HepG2 (cell line): ENCODE results near the gene SERTAD3. TPM values are rescaled to one million over a fixed set of nuclear protein-coding genes. Genes with fewer than 3 reads are reported as not detected.

ENCODE experiments used
- FOXA3 ChIP-seq: IDR thresholded peaks from 2 replicates; pipeline ENCODE4 v1.6.1; 2016; ENCODE audit warnings: missing genetic modification reagents, missing compliant biosample characterization
- KDM3A ChIP-seq: IDR thresholded peaks from 2 replicates; pipeline ENCODE4 v1.6.1; 2018; ENCODE audit warnings: low read depth, missing compliant biosample characterization
- MED8 ChIP-seq: sonication (generic); formaldehyde crosslinking; IDR thresholded peaks from 2 replicates; pipeline ENCODE4 v1.8.1; 2023; ENCODE audit warnings: mild to moderate bottlenecking, missing genetic modification reagents; ENCODE audit not compliant: insufficient replicate concordance
- NBN ChIP-seq: fragments of 450-650 bp; conservative IDR thresholded peaks from 2 replicates; pipeline ENCODE4 v1.6.1; 2017
- NR3C1 ChIP-seq: sonication (generic); formaldehyde crosslinking; IDR thresholded peaks from 2 replicates; pipeline ENCODE4 v1.4.0; 2020; ENCODE audit warnings: missing genetic modification reagents
- PATZ1 ChIP-seq: sonication (generic); formaldehyde crosslinking; IDR thresholded peaks from 2 replicates; pipeline ENCODE4 v1.4.0; 2020; ENCODE audit warnings: missing genetic modification reagents
- RAD21 ChIP-seq: fragments of 450-650 bp; formaldehyde crosslinking; IDR thresholded peaks from 2 replicates; pipeline ENCODE4 v1.5.0; 2020; ENCODE audit warnings: mild to moderate bottlenecking
- SAFB2 ChIP-seq: sonication (generic); formaldehyde crosslinking; IDR thresholded peaks from 2 replicates; pipeline ENCODE4 v1.5.1; 2020; ENCODE audit warnings: missing genetic modification reagents, low read depth, mild to moderate bottlenecking, borderline replicate concordance
- SMAD9 ChIP-seq: sonication (generic); formaldehyde crosslinking; IDR thresholded peaks from 2 replicates; pipeline ENCODE4 v1.5.1; 2020; ENCODE audit warnings: mild to moderate bottlenecking, missing genetic modification reagents
- SP140L ChIP-seq: sonication (generic); formaldehyde crosslinking; IDR thresholded peaks from 2 replicates; pipeline ENCODE4 v1.4.0; 2020; ENCODE audit warnings: missing genetic modification reagents, borderline replicate concordance
- SPEN ChIP-seq: sonication (generic); formaldehyde crosslinking; IDR thresholded peaks from 2 replicates; pipeline ENCODE4 v1.5.1; 2020; ENCODE audit warnings: low read depth, mild to moderate bottlenecking, missing genetic modification reagents
- STAT5B ChIP-seq: sonication (generic); formaldehyde crosslinking; IDR thresholded peaks from 2 replicates; pipeline ENCODE4 v1.4.0; 2020; ENCODE audit warnings: missing genetic modification reagents
- TBX2 ChIP-seq: sonication (generic); formaldehyde crosslinking; IDR thresholded peaks from 2 replicates; pipeline ENCODE4 v1.5.0; 2020; ENCODE audit warnings: missing genetic modification reagents, mild to moderate bottlenecking, borderline replicate concordance
- ZBTB7B ChIP-seq: sonication (generic); formaldehyde crosslinking; IDR thresholded peaks from 2 replicates; pipeline ENCODE4 v1.4.0; 2020; ENCODE audit warnings: missing genetic modification reagents
- ZMAT3 ChIP-seq: sonication (generic); formaldehyde crosslinking; conservative IDR thresholded peaks from 2 replicates; pipeline ENCODE4 v1.7.0; 2021; ENCODE audit warnings: missing genetic modification reagents
- ZNF3 ChIP-seq: IDR thresholded peaks from 2 replicates; pipeline ENCODE4 v1.7.0; 2017; ENCODE audit warnings: inconsistent platforms
- ZNF33A ChIP-seq: sonication (generic); formaldehyde crosslinking; IDR thresholded peaks from 2 replicates; pipeline ENCODE4 v1.5.1; 2020; ENCODE audit warnings: missing genetic modification reagents, mild to moderate bottlenecking, moderate library complexity, borderline replicate concordance
- ZNF33B ChIP-seq: sonication (generic); formaldehyde crosslinking; IDR thresholded peaks from 2 replicates; pipeline ENCODE4 v1.5.1; 2020; ENCODE audit warnings: mild to moderate bottlenecking, missing genetic modification reagents
- ZNF564 ChIP-seq: sonication (generic); formaldehyde crosslinking; IDR thresholded peaks from 2 replicates; pipeline ENCODE4 v1.8.1; 2023; ENCODE audit warnings: mild to moderate bottlenecking, missing genetic modification reagents
- ZNF616 ChIP-seq: sonication (generic); formaldehyde crosslinking; IDR thresholded peaks from 2 replicates; pipeline ENCODE4 v1.5.0; 2020; ENCODE audit warnings: low read depth, mild to moderate bottlenecking, missing genetic modification reagents
- ZNF672 ChIP-seq: sonication (generic); formaldehyde crosslinking; IDR thresholded peaks from 2 replicates; pipeline ENCODE4 v1.8.1; 2022; ENCODE audit warnings: missing genetic modification reagents
- ZNF724P ChIP-seq: sonication (generic); formaldehyde crosslinking; IDR thresholded peaks from 2 replicates; pipeline ENCODE4 v1.8.0; 2022; ENCODE audit warnings: missing genetic modification reagents, borderline replicate concordance
- ZNF792 ChIP-seq: IDR thresholded peaks from 2 replicates; pipeline ENCODE4 v1.6.1; 2016
- ZSCAN12 ChIP-seq: sonication (generic); formaldehyde crosslinking; IDR thresholded peaks from 2 replicates; pipeline ENCODE4 v1.9.0; 2021; ENCODE audit warnings: mild to moderate bottlenecking, missing genetic modification reagents
- ZSCAN21 ChIP-seq: sonication (generic); formaldehyde crosslinking; IDR thresholded peaks from 2 replicates; pipeline ENCODE4 v1.8.0; 2022; ENCODE audit warnings: mild to moderate bottlenecking, missing genetic modification reagents, moderate library complexity, borderline replicate concordance
- ZSCAN9 ChIP-seq: IDR thresholded peaks from 2 replicates; pipeline ENCODE4 v1.6.1; 2016; ENCODE audit warnings: borderline replicate concordance
- polyA plus RNA-seq, 8 experiments: library from polyadenylated mRNA; depleted of rRNA in 3 of 8; stranded (reverse) in 7 of 8; unstranded in 1 of 8; fragments of >200 nt; fragmentation: Illumina TruSeq in 4 of 8; extraction: Trizol in 4 of 8; gene quantifications; 2 replicates each; pipeline versions ENCODE4 v1.2.1 to v1.2.3, GENCODE V29; 2011 to 2016; ENCODE audit warnings: low read depth in 4 of 8, missing spikeins in 1 of 8, mixed read lengths in 1 of 8; ENCODE audit not compliant: insufficient read depth in 1 of 8
- total RNA-seq, 5 experiments: library from RNA; depleted of rRNA; stranded (reverse); fragments of >200 nt; fragmentation: Illumina TruSeq; extraction: Trizol; gene quantifications; 2 replicates each; pipeline ENCODE4 v1.2.3, GENCODE V29; 2016; ENCODE audit warnings: low read depth in 1 of 5
- TF ChIP-seq, protein P1 (sequence below): sonication (generic); formaldehyde crosslinking; IDR thresholded peaks from 2 replicates; pipeline ENCODE4 v1.5.1; 2020; ENCODE audit warnings: mild to moderate bottlenecking, missing genetic modification reagents, moderate library complexity
- TF ChIP-seq, protein P2 (sequence below): sonication (generic); formaldehyde crosslinking; IDR thresholded peaks from 2 replicates; pipeline ENCODE4 v1.4.0; 2020; ENCODE audit warnings: low read depth, mild to moderate bottlenecking, missing genetic modification reagents

The SERTAD3 gene
- total and polyA plus RNA-seq, 2 of the 13 experiments (the other 11 are each of a cell fraction or from before 2014, with no cell fraction given) = 9.6 to 16.9 TPM

GRCh38 chr19:40433391-40434216 is 10.5 kb downstream of the SERTAD3 start (continued):
- TF ChIP-seq ZSCAN21 (CRISPR knock-in tag) = no peak; the same call in 1 of the 2 replicates
- TF ChIP-seq ZNF792 (CRISPR knock-in tag) = peak; percentile 63; the same call in 1 of the 2 replicates
- 0 out of 2 replicates have a peak, but pooled peaks have one; percentile 22 for TF ChIP-seq KDM3A (CRISPR knock-in tag)
- TF ChIP-seq ZSCAN12 = no peak
- no peak for TF ChIP-seq ZNF33B (CRISPR knock-in tag)
- 0 out of 2 replicates have a peak, but pooled peaks have one; percentile 11 for TF ChIP-seq RAD21 (CRISPR knock-in tag)
- TF ChIP-seq ZNF672 (CRISPR knock-in tag) = no peak
- no peak for TF ChIP-seq NBN
- TF ChIP-seq SPEN = peak; percentile 41
- TF ChIP-seq ZNF616 (CRISPR knock-in tag) = no peak
- TF ChIP-seq NR3C1 = no peak
- TF ChIP-seq ZNF724P (CRISPR knock-in tag) = no peak
- TF ChIP-seq, protein P1, sequence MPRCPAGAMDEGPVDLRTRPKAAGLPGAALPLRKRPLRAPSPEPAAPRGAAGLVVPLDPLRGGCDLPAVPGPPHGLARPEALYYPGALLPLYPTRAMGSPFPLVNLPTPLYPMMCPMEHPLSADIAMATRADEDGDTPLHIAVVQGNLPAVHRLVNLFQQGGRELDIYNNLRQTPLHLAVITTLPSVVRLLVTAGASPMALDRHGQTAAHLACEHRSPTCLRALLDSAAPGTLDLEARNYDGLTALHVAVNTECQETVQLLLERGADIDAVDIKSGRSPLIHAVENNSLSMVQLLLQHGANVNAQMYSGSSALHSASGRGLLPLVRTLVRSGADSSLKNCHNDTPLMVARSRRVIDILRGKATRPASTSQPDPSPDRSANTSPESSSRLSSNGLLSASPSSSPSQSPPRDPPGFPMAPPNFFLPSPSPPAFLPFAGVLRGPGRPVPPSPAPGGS (CRISPR knock-in tag) = no peak
- TF ChIP-seq ZNF564 (CRISPR knock-in tag) = no peak
- no peak for TF ChIP-seq ZNF33A (CRISPR knock-in tag)
- 0 out of 2 replicates have a peak, but pooled peaks have one; percentile 6 for TF ChIP-seq FOXA3 (CRISPR knock-in tag)
- TF ChIP-seq TBX2 = no peak
- 0 out of 2 replicates have a peak, but pooled peaks have one; percentile 0 for TF ChIP-seq ZNF3 (CRISPR knock-in tag)
- TF ChIP-seq ZSCAN9 = no peak
- TF ChIP-seq, protein P2, sequence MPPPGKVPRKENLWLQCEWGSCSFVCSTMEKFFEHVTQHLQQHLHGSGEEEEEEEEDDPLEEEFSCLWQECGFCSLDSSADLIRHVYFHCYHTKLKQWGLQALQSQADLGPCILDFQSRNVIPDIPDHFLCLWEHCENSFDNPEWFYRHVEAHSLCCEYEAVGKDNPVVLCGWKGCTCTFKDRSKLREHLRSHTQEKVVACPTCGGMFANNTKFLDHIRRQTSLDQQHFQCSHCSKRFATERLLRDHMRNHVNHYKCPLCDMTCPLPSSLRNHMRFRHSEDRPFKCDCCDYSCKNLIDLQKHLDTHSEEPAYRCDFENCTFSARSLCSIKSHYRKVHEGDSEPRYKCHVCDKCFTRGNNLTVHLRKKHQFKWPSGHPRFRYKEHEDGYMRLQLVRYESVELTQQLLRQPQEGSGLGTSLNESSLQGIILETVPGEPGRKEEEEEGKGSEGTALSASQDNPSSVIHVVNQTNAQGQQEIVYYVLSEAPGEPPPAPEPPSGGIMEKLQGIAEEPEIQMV (CRISPR knock-in tag) = no peak
- TF ChIP-seq SAFB2 (CRISPR knock-in tag) = no peak
- no peak for TF ChIP-seq SP140L (CRISPR knock-in tag)
- peak; percentile 88 for TF ChIP-seq PATZ1
- TF ChIP-seq ZBTB7B (CRISPR knock-in tag) = no peak
- no peak for TF ChIP-seq ZMAT3 (CRISPR knock-in tag)
- TF ChIP-seq STAT5B = no peak
- TF ChIP-seq SMAD9 (CRISPR knock-in tag) = no peak
- TF ChIP-seq MED8 (CRISPR knock-in tag) = no peak
